GM06990 (cell line): ENCODE data around the gene CD82.
"Not testable (repeated sequence)": the region's sequence is repeated elsewhere in the genome, so short reads cannot be mapped to it uniquely, and the experiment has no call there.

Experiments used
- DNase-seq: peaks from one replicate; pipeline ENCODE4 v3.0.0-alpha.2; 2011; ENCODE audit not compliant: insufficient read length; ENCODE audit errors: extremely low read depth
- H3K27me3 ChIP-seq: replicated peaks from 2 replicates; pipeline ENCODE4 v1.6.0; 2011; ENCODE audit warnings: low read length; ENCODE audit not compliant: control insufficient read depth, insufficient read depth
- H3K36me3 ChIP-seq: 2 replicates; pipeline ENCODE4 v1.5.1; 2011; ENCODE audit warnings: low read length; ENCODE audit not compliant: control insufficient read depth, insufficient read depth
- H3K4me3 ChIP-seq: replicated peaks from 2 replicates; pipeline ENCODE4 v1.5.1; 2011; ENCODE audit warnings: low read depth, mild to moderate bottlenecking, control low read depth, low read length
- TF ChIP-seq, protein P1 (sequence below): IDR thresholded peaks from 2 replicates; pipeline ENCODE4 v1.5.1; 2011; ENCODE audit warnings: low read length, control low read depth, mild to moderate bottlenecking, inconsistent platforms; ENCODE audit not compliant: insufficient read depth, poor library complexity, severe bottlenecking

The CD82 gene

DNA sequence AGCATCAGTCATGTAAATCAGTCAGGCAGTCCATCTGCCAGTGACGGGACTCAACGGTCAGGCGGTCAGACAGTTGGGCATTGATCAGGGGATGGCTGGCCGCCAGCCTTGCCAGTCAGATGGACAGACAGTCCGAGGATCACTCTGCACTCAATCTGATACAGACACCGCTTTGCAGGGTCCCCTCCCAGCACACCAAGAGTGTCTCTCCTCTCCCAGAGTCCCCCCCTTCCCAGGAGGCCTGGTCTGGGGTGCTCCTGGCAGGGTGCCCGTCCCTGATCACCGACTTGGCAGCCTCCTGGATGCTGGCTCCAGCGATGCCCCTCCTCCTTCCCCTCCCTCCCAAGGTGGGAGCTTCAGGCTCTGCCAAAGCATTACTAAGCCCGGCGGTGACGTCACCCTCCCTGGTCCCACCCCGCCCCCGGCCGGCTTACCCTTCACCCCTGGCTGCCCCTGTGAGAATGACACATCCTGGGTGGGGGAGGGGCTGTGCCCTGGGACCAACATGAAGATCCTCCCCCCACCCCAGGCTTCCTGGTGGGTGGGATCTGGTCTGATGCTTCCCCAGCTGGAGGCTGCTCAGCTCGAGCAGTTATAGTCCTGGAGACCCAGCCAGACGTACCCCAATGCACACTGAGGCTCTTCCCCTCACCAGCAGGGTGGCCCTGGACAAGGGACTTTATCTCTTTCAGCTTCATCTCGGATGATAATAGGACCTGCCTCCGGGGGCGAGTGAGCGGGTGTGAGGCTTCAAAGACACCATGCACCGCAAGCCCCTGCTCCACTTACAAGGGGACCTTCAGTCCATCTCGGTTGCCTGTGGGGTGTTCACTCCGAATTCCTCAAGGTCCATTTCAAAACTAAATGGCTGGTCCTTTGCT is 69.2 kb downstream of the CD82 start:
- Histone ChIP-seq H3K27me3 (no peaks in the 10 kb centered on the region; the same call in 1 of the 2 replicates), H3K4me3 (no peak overlapping the region), H3K36me3 (no peaks in the 10 kb centered on the region)
- TF ChIP-seq, protein P1, sequence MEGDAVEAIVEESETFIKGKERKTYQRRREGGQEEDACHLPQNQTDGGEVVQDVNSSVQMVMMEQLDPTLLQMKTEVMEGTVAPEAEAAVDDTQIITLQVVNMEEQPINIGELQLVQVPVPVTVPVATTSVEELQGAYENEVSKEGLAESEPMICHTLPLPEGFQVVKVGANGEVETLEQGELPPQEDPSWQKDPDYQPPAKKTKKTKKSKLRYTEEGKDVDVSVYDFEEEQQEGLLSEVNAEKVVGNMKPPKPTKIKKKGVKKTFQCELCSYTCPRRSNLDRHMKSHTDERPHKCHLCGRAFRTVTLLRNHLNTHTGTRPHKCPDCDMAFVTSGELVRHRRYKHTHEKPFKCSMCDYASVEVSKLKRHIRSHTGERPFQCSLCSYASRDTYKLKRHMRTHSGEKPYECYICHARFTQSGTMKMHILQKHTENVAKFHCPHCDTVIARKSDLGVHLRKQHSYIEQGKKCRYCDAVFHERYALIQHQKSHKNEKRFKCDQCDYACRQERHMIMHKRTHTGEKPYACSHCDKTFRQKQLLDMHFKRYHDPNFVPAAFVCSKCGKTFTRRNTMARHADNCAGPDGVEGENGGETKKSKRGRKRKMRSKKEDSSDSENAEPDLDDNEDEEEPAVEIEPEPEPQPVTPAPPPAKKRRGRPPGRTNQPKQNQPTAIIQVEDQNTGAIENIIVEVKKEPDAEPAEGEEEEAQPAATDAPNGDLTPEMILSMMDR, result no peak
- DNase-seq, result peak; percentile 62

DNA sequence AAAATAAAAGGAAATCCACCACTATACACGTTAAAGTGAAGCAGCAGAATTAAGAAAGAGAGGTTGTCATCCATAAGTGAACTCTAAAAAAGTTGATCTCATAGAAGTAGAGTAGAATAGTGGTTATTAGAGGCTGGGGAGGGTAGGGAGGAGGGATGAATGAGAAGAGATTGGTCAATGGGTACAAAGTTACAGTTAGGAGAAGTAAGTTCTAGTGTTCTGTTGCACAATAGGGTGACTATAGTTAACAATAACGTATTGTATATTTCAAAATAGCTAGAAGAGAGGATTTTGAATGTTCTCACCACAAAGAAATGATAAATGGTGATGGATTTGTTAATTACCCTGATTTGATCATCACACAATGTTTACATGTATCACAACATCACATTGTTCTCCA is 72.0 kb downstream of the CD82 start:
- no peaks in the 10 kb centered on the region; the same call in 1 of the 2 replicates for H3K27me3 ChIP-seq
- no peak for DNase-seq
- H3K36me3 ChIP-seq, result no peaks in the 10 kb centered on the region
- H3K4me3 ChIP-seq, result no peak overlapping the region
- TF ChIP-seq, protein P1, result no peak

DNA sequence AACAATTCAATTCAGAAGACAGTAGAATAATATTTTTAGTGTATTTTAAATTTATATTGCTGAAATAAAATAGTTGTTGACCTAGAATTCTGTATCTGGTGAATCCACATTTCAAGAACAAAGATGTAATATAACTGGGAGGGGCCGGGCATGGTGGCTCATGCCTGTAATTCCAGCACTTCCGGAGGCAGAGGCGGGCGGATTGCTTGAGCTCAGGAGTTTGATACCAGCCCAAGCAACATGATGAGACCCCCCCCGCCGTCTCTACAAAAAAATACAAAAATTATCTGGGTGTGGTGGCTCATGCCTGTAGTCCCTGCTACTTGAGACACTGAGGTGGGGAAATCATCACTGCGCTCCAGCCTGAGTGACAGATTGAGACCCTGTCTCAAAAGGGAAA is 72.6 kb downstream of the CD82 start:
- no peak for DNase-seq
- H3K4me3 ChIP-seq, result no peak overlapping the region
- no peaks in the 10 kb centered on the region; the same call in 1 of the 2 replicates for H3K27me3 ChIP-seq
- no peaks in the 10 kb centered on the region for H3K36me3 ChIP-seq
- TF ChIP-seq, protein P1, result no peak

DNA sequence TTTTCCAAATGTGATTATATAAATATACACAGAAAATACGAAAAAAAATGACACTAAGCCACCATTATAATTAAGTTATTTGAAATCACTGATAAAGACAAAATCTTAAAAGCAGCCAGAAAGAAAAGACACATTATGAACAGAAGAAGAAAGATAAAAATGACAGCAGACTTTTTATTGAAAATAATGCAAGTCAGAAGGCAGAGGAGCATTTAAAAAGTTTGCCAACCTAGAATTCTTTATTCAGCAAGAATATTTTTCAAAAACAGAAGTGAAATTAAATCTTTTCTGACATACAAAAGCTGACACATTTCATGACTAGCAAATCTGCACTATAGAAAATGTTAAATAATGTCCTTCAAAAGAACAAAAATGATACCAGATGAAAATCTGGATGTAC is 77.8 kb downstream of the CD82 start:
- no peak for DNase-seq
- no peaks in the 10 kb centered on the region for H3K36me3 ChIP-seq
- TF ChIP-seq, protein P1, result no peak
- no peaks in the 10 kb centered on the region for H3K27me3 ChIP-seq
- no peak overlapping the region for H3K4me3 ChIP-seq

DNA sequence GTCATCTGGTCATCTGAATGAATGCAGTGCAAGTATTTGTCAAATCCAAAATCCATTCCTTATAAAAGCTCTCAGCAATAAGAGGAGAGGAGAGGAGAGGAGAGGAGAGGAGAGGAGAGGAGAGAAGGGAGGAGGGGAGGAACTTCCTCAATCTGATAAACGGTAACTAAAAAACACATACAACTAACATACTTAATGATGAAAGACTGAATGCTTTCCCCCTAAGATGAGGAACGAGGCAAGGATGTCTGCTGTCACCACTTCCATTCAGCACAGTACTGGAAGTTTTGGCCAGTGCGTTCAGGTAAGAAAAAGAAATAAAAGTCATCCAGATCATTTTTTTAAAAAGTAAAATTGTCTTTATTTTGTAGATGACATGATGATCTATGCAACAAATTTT is 80.4 kb downstream of the CD82 start:
- DNase-seq, result no peak
- TF ChIP-seq, protein P1, result no peak
- Histone ChIP-seq H3K27me3 (no peaks in the 10 kb centered on the region; the same call in 1 of the 2 replicates), H3K36me3 (no peaks in the 10 kb centered on the region), H3K4me3 (no peak overlapping the region)

DNA sequence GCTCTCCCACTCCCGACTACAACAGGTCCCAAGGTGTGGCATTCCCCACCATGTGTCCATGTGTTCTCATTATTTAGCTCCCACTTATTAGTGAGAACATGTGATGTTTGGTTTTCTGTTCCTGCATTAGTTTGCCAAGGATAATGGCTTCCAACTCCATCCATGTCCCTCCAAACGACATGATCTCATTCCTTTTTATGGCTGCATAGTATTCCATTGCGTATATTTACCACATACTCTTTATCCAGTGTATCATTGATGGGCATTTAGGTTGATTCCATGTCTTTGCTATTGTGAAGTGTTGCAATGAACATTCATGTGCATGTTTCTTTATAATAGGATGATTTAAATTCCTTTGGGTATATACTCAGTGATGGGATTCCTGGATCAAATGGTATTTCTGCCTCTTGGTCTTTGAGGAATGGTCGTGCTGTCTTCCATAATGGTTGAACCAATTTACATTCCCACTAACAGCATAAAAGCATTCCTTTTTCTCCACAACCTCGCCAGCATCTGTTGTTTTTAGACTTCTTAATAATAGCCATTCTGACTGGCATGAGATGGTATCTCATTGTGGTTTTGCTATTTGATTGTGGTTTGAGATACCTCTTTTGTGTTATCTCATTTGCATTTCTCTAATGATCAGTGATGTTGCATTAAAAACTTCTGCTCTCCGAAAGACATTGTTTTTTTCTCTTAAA is 81.9 kb downstream of the CD82 start:
- not testable (repeated sequence) for H3K4me3 ChIP-seq, H3K36me3 ChIP-seq, H3K27me3 ChIP-seq, DNase-seq
